ENCODE data around the gene NRGN.

The NRGN gene

GRCh38 chr11:124796312-124796711 lies 56.6 kb downstream of the NRGN start:
- no peak for DNase-seq
